Measurements from ENCODE around the gene SCN11A.

DNA sequence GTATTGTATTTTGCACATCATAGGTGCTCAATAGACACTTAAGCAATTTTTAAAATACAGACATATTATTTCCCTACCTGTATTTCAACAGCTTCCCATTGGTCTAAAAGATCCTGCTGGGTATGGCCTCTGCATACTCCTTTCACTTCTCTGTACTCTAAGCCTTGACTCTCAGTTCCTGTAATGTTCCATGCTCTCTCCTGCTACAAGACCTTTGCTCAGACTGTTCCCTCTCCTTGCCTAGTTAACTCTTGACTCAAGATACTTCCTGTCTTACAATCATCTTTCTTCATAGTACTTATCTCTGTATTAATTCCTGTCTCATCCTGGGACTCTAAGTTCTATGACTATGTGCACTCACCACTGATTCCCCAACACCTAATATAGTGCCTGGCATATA is 1.7 kb downstream of the SCN11A start:
- TF ChIP-seq POLR2A (IDR thresholded peaks at IDR 0.05; ENCODE audit: low read length): no peak
- TF ChIP-seq GATA1 (IDR thresholded peaks at IDR 0.05; ENCODE audit: low read depth, low read length): no peak
